ENCODE data around the gene SLC8B1.

Gene SLC8B1

DNA sequence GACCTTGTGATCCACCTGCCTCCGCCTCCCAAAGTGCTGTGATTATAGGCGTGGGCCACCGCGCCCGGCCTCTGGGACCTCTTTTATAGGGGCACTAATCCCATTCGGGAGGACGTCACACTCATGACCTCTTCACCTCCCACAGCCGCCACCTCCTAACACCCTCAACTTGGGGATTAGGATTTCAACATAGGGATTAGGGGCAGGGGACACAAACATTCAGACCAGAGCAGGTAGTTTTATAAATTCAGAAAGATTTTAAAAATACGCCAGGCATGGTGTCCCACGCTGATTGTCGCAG, 64.2 kb downstream of the SLC8B1 start:
- no peak for DNase-seq (ENCODE audit: low read depth in 3 of 3)

DNA sequence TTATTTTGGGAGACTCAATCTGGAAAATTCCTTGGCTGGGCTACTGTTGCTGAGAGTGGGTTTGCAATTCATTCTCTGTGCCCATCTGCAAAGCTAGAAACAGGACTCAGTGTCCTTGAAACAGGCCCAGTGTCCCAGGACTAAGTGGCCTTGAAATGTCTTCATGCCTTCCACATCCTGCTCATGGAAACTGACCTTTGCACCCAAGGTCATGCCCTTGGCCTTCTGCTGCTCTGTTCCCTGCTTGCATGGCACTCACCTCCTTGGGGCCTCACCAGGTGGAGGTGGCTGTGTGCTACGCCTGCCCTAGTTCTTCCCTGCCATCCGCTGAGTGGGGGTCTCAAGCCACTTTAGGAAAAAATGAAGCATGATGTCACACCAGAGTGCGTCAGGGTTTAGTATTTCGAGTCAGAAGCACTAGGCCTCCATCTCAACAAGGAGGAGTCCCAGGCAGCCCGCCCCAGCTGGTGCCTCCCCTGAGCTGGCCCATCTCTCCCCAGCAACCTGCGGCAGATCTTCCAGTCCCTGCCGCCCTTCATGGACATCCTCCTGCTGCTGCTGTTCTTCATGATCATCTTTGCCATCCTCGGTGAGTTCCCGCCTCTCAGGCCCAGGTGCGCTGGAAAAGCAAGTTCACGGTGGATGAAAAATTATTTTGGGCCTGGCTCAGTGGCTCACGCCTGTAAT, 65.5 kb downstream of the SLC8B1 start:
- DNase-seq (ENCODE audit: low read depth in 3 of 3): no peak

DNA sequence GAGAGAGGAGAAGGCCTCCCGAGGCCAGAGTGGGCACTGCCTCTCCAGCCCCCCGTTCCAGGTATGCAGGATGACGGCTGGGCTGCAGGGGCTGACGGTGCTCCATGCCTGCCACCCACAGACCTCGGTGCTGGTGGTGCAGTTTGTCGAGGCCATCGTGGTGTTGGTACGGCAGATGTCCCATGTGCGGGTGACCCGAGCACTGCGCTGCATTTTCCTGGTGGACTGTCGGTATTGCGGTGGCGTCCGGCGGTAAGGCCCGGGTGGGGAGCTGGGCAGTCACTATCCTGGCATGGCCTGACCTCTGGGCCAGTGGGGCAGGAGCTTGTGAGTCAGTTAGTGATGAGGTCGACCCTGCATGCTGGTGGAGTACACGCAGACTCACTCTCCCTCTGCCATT, 66.3 kb downstream of the SLC8B1 start:
- DNase-seq (ENCODE audit: low read depth in 3 of 3): no peak

DNA sequence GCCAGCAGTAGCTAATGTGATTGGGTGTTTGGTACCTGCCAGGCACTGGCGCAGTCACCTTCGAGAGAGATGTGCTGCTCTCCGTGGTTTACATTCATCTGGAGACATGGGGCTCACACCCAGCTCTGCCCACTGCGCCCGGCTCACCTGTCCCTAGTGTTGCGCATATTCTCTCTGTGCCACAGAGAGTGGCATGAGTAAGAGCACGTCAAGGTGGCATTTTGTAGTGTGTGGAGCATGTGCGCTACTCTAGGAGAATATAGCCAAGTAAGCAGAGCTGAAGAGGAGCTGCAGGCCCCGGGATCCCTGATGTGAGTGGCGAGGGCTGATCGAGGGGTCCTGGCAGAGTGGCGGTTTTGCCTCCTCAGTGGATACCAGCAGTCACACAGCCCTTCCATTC, 66.8 kb downstream of the SLC8B1 start:
- DNase-seq (ENCODE audit: low read depth in 3 of 3): no peak

GRCh38 chr12:113267621-113268020, 67.3 kb downstream of the SLC8B1 start:
- DNase-seq (ENCODE audit: low read depth in 3 of 3): no peak

- no peak for DNase-seq (ENCODE audit: low read depth in 3 of 3)
These were observed 68.6 kb downstream of the SLC8B1 start for GRCh38 chr12:113266106-113266895.

- DNase-seq (ENCODE audit: low read depth in 3 of 3): no peak
These were observed 71.4 kb downstream of the SLC8B1 start for GRCh38 chr12:113263431-113263963.

DNA sequence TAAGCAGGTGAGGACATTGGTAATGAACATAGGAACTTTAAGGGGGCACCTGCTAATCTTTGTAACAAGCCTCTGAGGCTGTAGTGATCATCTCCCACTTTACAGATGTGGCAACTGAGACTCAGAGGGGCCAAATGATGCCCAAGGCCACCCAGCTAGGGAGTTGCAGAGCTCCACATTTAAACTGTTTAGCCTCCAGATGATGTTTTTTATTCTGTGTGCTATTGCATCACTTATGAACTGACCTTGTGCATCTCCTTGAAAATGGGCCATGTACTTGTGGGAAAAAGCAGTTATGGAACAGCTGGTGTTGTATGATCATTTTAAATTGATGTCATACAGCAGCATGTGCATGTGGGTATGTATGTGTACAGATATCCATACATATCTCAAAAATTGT, 72.2 kb downstream of the SLC8B1 start:
- DNase-seq (ENCODE audit: low read depth in 3 of 3): no peak

- no peak for DNase-seq (ENCODE audit: low read depth in 3 of 3)
These were observed 73.0 kb downstream of the SLC8B1 start for GRCh38 chr12:113261847-113262470.

DNA sequence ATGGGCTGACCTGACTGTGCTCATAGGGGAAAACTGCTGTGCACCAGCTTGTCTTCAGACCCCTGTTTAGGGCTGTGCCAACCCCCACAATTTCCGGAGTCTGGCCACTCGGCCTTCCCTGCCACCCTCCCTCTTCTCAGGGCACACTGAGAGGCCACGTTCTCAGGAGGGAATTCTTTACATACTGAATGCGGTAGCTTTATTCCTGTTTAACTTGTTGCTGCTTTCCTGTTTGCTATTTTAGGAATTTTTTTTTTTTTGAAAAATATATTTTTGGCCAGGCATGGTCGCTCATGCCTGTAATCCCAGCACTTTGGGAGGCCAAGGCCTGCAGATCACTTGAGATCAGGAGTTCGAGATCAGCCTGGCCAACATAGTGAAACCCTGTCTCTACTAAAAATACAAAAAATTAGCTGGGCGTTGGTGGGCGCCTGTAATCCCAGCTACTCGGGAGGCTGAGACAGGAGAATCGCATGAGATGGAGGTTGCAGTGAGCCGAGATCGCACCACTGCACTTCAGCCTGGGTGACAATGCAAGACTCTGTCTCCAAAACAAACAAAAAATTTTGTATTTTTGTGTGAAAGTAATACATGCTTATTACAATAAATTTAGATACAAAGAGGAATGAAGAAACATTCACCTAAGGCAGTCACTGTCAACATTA, 74.1 kb downstream of the SLC8B1 start:
- DNase-seq (ENCODE audit: low read depth in 3 of 3): no peak

DNA sequence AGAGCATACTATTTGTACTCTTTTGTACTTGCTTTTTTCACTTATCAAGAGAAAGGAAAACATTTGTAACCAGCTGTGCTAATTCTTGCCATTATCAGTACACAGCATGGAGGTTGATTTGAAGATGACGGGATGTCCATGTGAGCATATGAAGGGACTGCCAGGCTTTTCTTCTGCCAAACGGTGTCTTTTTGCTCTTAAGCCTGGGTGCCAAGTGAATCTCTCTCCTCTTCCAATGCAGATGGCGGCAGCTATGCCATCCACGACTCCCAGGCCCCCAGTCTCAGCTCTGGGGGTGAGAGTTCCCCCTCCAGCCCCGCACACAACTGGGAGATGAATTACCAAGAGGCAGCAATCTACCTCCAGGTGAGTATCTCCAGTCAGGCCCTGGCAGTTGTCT, 74.8 kb downstream of the SLC8B1 start:
- no peak for DNase-seq (ENCODE audit: low read depth in 3 of 3)

- no peak for DNase-seq (ENCODE audit: low read depth in 3 of 3)
These were observed 77.3 kb downstream of the SLC8B1 start for GRCh38 chr12:113257564-113257963.

- DNase-seq (ENCODE audit: low read depth in 3 of 3): no peak
These were observed 80.6 kb downstream of the SLC8B1 start for GRCh38 chr12:113254298-113254697.

DNA sequence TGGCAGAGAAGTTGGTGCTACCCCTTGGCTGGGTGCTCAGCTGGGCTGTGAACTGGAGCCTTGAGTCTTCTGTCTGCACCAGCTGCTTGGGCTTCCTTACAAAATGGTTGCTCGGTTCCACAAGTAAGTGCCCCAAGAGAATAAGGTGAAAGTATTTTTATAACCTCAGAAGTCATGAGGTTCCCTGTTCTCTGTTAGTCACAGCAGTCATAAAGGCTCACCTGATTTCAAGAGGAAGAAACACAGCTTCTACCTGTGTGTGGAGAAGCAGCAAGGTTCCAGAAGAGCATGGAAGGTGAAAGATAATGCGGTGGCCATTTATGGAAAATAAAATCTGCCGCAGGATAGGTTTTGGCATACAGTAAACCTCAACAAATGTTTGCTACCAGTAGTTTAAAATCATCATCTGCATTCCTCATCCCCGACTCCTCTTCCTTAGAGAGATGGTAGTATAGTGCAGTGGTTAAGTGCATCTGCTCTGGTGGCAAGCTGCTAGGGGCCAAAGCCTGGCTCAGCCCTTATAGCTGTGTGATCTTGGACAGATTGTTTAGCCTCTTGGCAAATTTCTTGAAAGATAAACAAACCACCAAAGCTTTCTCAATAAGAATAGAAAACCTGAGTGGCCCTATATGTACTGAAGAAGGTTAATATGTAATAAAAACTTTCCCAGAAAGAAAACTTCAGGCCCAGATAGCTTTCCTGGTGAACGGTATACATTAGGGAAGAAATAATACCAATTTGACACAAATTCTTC, 81.2 kb downstream of the SLC8B1 start:
- no peak for DNase-seq (ENCODE audit: low read depth in 3 of 3)

GRCh38 chr12:113252494-113252893, 82.4 kb downstream of the SLC8B1 start:
- no peak for DNase-seq (ENCODE audit: low read depth in 3 of 3)

DNA sequence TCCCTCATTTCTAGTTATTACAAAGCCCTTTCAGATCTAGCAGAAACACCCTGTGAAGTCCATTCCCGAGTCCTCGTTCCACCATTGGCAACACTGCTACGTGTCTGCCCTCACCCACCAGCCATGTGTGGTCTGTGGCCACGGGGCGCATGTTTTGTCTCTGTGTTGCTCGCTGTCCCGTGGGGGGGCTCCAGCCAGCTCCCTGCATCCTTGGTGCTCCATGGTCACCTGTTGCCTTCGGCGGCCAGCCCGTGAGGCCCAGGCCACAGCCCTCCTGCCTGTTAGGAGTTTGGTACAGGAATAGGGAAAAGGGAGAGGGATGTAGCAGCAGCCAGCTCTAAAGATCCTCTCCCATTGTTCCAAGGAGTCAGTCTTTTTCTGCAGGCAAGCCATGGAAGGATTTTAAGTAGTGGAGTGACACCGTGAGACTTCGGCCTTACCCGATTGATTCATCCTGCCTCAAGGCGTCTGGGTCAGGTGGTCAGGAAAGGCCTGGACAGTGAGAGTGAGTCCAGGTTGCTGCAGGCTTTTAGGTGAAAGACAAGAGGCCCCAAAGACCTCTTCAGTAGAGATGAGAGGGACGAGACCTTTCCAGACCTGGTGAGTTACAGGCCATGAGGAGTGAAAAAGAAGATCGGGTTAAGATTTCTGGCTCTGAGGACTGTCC, 83.4 kb downstream of the SLC8B1 start:
- no peak for DNase-seq (ENCODE audit: low read depth in 3 of 3)

DNA sequence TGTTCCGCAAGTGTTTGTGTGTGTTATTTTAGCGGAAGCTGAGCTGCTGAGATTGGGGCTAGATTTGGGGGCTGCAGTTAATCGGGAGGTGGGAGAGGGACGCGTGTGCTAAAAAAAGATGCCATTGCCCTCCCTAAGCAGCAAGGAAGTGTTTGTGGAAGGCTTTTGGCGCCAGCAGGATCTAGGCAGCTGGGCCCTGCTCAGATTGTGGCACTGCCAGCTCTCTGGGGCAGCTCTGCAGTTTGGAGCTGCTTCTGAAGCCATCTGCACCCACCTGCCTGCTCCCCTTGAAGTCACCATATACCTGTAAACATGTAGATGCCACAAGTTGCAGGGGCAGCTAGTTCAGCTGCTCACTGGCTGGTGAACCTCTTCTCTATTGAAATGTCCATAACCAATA, 84.9 kb downstream of the SLC8B1 start:
- DNase-seq (ENCODE audit: low read depth in 3 of 3): no peak

DNA sequence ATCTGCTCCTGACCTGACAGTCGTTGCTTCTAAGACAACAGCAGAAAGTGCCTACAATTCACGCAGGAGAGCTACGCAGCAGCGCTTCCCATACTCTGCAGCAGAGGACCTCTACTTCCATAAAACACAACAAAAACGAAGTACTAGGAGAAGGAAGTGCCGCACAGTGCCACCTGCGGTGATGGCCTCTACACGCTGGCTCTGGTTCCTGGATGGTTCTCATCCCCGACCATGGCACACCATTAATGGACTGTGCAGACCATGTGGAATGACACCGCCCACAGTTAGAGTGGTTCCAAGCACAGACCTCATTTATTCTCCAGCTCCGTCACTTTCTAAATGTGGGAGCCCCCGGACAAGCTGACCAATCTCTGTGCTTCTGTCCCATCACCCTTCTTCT, 85.4 kb downstream of the SLC8B1 start:
- DNase-seq (ENCODE audit: low read depth in 3 of 3): no peak

- DNase-seq (ENCODE audit: low read depth in 3 of 3): no peak
These were observed 86.0 kb downstream of the SLC8B1 start for GRCh38 chr12:113248842-113249435.
